GM23338 (cell line): Measurements from ENCODE around the gene GNAI1. TPM values are rescaled to one million over a fixed set of nuclear protein-coding genes. Genes with fewer than 3 reads are reported as not detected.

Source experiments
- ATAC-seq: fragments of 200-7000 bp; cut with Tn5 transposase; 3 replicates; pipeline ENCODE4 v1.9.1; 2020
- DNase-seq: peaks from one replicate; pipeline ENCODE4 v3.0.0-alpha.2; 2015; ENCODE audit warnings: low spot score
- H2AFZ ChIP-seq: fragments of 200-600 bp; sonication (generic); 2 replicates; pipeline ENCODE4 v1.8.0; 2016; ENCODE audit warnings: antibody characterized with exemption, mild to moderate bottlenecking, moderate library complexity
- H3F3A ChIP-seq: fragments of 200-600 bp; sonication (generic); replicated peaks from 2 replicates; pipeline ENCODE4 v1.8.0; 2017; ENCODE audit warnings: antibody characterized with exemption, mixed run types, low read depth
- H3K27ac ChIP-seq: fragments of 200-600 bp; sonication (generic); 2 replicates; pipeline ENCODE4 v1.6.1; 2016; ENCODE audit warnings: low read depth
- H3K27me3 ChIP-seq: fragments of 200-600 bp; sonication (generic); 2 replicates; pipeline ENCODE4 v1.8.0; 2016; ENCODE audit warnings: mild to moderate bottlenecking, mixed run types, moderate library complexity; ENCODE audit not compliant: insufficient read depth
- H3K36me3 ChIP-seq: fragments of 200-600 bp; sonication (generic); 2 replicates; pipeline ENCODE4 v1.8.0; 2016; ENCODE audit warnings: mild to moderate bottlenecking; ENCODE audit not compliant: insufficient read depth
- H3K4me1 ChIP-seq: fragments of 200-600 bp; sonication (generic); 2 replicates; pipeline ENCODE4 v1.8.0; 2016; ENCODE audit warnings: mild to moderate bottlenecking, moderate library complexity; ENCODE audit not compliant: insufficient read depth
- H3K4me2 ChIP-seq: fragments of 200-600 bp; sonication (generic); 2 replicates; pipeline ENCODE4 v1.7.1; 2017; ENCODE audit warnings: mixed run types
- H3K4me3 ChIP-seq: fragments of 200-600 bp; sonication (generic); 2 replicates; pipeline ENCODE4 v1.6.1; 2016; ENCODE audit warnings: mixed run types
- H3K79me2 ChIP-seq: fragments of 200-600 bp; sonication (generic); replicated peaks from 2 replicates; pipeline ENCODE4 v1.8.0; 2017; ENCODE audit warnings: mild to moderate bottlenecking; ENCODE audit not compliant: insufficient read depth
- H3K9me2 ChIP-seq: fragments of 200-600 bp; sonication (generic); 2 replicates; pipeline ENCODE4 v1.8.0; 2017; ENCODE audit not compliant: insufficient read depth
- H4K20me1 ChIP-seq: fragments of 200-600 bp; sonication (generic); replicated peaks from 2 replicates; pipeline ENCODE4 v1.8.0; 2017; ENCODE audit warnings: mild to moderate bottlenecking; ENCODE audit not compliant: insufficient read depth
- H3K27ac Mint-ChIP-seq: 2 replicates; pipeline ENCODE4 v1.8.0; 2020; ENCODE audit warnings: inconsistent platforms, mild to moderate bottlenecking, moderate library complexity, mixed read lengths
- H3K27me3 Mint-ChIP-seq: 3 replicates; pipeline ENCODE4 v1.8.0; 2022; ENCODE audit warnings: low read depth, mild to moderate bottlenecking, moderate library complexity, mixed read lengths, inconsistent platforms; ENCODE audit not compliant: insufficient read depth, poor library complexity
- H3K36me3 Mint-ChIP-seq: 3 replicates; pipeline ENCODE4 v1.8.0; 2021; ENCODE audit warnings: low read depth, mild to moderate bottlenecking, inconsistent platforms, moderate library complexity, mixed read lengths
- H3K4me1 Mint-ChIP-seq: 3 replicates; pipeline ENCODE4 v1.8.0; 2020; ENCODE audit warnings: mild to moderate bottlenecking, inconsistent platforms, mixed read lengths
- H3K4me3 Mint-ChIP-seq: 3 replicates; pipeline ENCODE4 v1.8.0; 2021; ENCODE audit warnings: moderate library complexity, mild to moderate bottlenecking, inconsistent platforms, mixed read lengths
- H3K9me3 Mint-ChIP-seq: 3 replicates; pipeline ENCODE4 v1.8.0; 2020; ENCODE audit warnings: moderate library complexity, mild to moderate bottlenecking, inconsistent platforms, mixed read lengths
- CREB1 ChIP-seq: fragments of 250-450 bp; sonication (Bioruptor Pico); IDR thresholded peaks from 2 replicates; pipeline ENCODE4 v1.5.0; 2020; ENCODE audit warnings: low read depth, mild to moderate bottlenecking, moderate library complexity
- EZH2 ChIP-seq: fragments of 200-600 bp; sonication (generic); IDR thresholded peaks from one replicate; pipeline ENCODE4 v1.8.0; 2017; ENCODE audit warnings: antibody characterized with exemption, mild to moderate bottlenecking, low read depth; ENCODE audit not compliant: unreplicated experiment
- EZH2phosphoT487 ChIP-seq: fragments of 200-600 bp; sonication (generic); IDR thresholded peaks from one replicate; pipeline ENCODE4 v1.8.1; 2018; ENCODE audit warnings: antibody characterized with exemption; ENCODE audit not compliant: unreplicated experiment
- JUNB ChIP-seq: IDR thresholded peaks from one replicate; pipeline ENCODE4 v1.6.1; 2016; ENCODE audit warnings: antibody characterized with exemption; ENCODE audit not compliant: unreplicated experiment
- NANOG ChIP-seq: IDR thresholded peaks from 2 replicates; pipeline ENCODE4 v1.6.1; 2016; ENCODE audit warnings: antibody characterized with exemption, borderline replicate concordance
- POLR2AphosphoS5 ChIP-seq: IDR thresholded peaks from 2 replicates; pipeline ENCODE4 v1.6.1; 2016; ENCODE audit warnings: antibody characterized with exemption, low read depth
- STAT1 ChIP-seq: IDR thresholded peaks from one replicate; pipeline ENCODE4 v1.6.1; 2016; ENCODE audit warnings: antibody characterized with exemption; ENCODE audit not compliant: unreplicated experiment
- ZNF114 ChIP-seq: fragments of 250-450 bp; sonication (Bioruptor Pico); IDR thresholded peaks from 2 replicates; pipeline ENCODE4 v1.5.0; 2020; ENCODE audit warnings: mild to moderate bottlenecking, moderate library complexity
- ZNF331 ChIP-seq: fragments of 250-450 bp; sonication (Bioruptor Pico); IDR thresholded peaks from 2 replicates; pipeline ENCODE4 v1.5.0; 2020; ENCODE audit warnings: low read depth, mild to moderate bottlenecking, moderate library complexity
- polyA plus RNA-seq: library from polyadenylated mRNA; unstranded; fragments of >200 nt; fragmentation: Nextera tagmentation; extraction: Ambion mirVana; gene quantifications from 2 replicates; pipeline ENCODE4 v1.2.1, GENCODE V29; 2016
- total RNA-seq: library from RNA; depleted of rRNA; stranded (reverse); fragments of >200 nt; shearing (Covaris generic); gene quantifications from 2 replicates; pipeline ENCODE4 v1.2.3, GENCODE V29; 2014
- TF ChIP-seq, protein P1 (sequence below): IDR thresholded peaks from one replicate; pipeline ENCODE4 v1.6.1; 2018; ENCODE audit warnings: antibody characterized with exemption; ENCODE audit not compliant: unreplicated experiment
- TF ChIP-seq, protein P2 (sequence below), 2 experiments: fragments of 200-600 bp in 1 of 2; sonication (generic) in 1 of 2; conservative IDR thresholded peaks; 2 replicates each; pipeline versions ENCODE4 v1.5.1 to v1.6.1; 2016 to 2017; ENCODE audit warnings: antibody characterized with exemption in 2 of 2, low read depth in 2 of 2, mild to moderate bottlenecking in 2 of 2, moderate library complexity in 1 of 2
- TF ChIP-seq, protein P3 (sequence below): IDR thresholded peaks from 2 replicates; pipeline ENCODE4 v1.6.1; 2016; ENCODE audit warnings: antibody characterized with exemption
- TF ChIP-seq, protein P4 (sequence below): fragments of 250-450 bp; sonication (Bioruptor Pico); IDR thresholded peaks from 2 replicates; pipeline ENCODE4 v1.5.0; 2020; ENCODE audit warnings: mild to moderate bottlenecking, moderate library complexity

GNAI1 gene
- total and polyA plus RNA-seq, 2 experiments from 2014 or later = 31.3 to 36.9 TPM

DNA sequence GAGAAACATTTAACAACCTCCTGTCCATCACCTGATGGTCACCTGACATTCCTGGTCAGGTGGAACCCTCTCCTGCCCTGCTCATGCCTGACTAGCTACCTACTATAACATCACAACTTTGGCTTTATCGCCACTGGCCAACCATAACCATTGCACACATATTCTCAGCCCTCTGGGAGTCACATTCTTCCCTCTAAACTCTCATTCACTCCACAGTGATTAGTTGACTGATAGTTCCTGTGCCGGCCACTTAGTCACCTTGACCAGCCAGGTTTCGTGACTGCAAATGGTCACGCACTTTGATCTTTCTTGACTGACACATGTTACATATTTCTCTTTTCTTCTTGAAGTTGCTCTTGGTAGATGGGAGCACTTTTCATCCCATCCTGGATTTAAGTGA, 50.1 kb downstream of the GNAI1 start:
- Mint-ChIP-seq H3K36me3 (peaks cover 7% of the 10 kb centered on the region; the same call in 2 of the 3 replicates), H3K4me3 (no peak overlapping the region; the same call in 2 of the 3 replicates), H3K9me3 (no peaks in the 10 kb centered on the region; the same call in 2 of the 3 replicates), H3K4me1 (peaks cover 81% of the 10 kb centered on the region), H3K27me3 (peaks cover 4% of the 10 kb centered on the region), H3K27ac (peak overlapping the region; percentile 29; the same call in 1 of the 2 replicates)
- DNase-seq (no peak), ATAC-seq (no peak)
- Histone ChIP-seq H3K27ac (no peak overlapping the region), H3K4me1 (peaks cover 62% of the 10 kb centered on the region), H3K4me3 (no peak overlapping the region), H3F3A (no peaks in the 10 kb centered on the region; the same call in 1 of the 2 replicates), H3K79me2 (peaks cover 69% of the 10 kb centered on the region), H2AFZ (no peak overlapping the region), H3K4me2 (peak overlapping the region; percentile 50; the same call in 1 of the 2 replicates), H3K9me2 (no peaks in the 10 kb centered on the region), H4K20me1 (no peaks in the 10 kb centered on the region), H3K27me3 (no peaks in the 10 kb centered on the region), H3K36me3 (no peaks in the 10 kb centered on the region)
- TF ChIP-seq, protein P1, sequence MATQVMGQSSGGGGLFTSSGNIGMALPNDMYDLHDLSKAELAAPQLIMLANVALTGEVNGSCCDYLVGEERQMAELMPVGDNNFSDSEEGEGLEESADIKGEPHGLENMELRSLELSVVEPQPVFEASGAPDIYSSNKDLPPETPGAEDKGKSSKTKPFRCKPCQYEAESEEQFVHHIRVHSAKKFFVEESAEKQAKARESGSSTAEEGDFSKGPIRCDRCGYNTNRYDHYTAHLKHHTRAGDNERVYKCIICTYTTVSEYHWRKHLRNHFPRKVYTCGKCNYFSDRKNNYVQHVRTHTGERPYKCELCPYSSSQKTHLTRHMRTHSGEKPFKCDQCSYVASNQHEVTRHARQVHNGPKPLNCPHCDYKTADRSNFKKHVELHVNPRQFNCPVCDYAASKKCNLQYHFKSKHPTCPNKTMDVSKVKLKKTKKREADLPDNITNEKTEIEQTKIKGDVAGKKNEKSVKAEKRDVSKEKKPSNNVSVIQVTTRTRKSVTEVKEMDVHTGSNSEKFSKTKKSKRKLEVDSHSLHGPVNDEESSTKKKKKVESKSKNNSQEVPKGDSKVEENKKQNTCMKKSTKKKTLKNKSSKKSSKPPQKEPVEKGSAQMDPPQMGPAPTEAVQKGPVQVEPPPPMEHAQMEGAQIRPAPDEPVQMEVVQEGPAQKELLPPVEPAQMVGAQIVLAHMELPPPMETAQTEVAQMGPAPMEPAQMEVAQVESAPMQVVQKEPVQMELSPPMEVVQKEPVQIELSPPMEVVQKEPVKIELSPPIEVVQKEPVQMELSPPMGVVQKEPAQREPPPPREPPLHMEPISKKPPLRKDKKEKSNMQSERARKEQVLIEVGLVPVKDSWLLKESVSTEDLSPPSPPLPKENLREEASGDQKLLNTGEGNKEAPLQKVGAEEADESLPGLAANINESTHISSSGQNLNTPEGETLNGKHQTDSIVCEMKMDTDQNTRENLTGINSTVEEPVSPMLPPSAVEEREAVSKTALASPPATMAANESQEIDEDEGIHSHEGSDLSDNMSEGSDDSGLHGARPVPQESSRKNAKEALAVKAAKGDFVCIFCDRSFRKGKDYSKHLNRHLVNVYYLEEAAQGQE = no peak
- TF ChIP-seq, protein P2, sequence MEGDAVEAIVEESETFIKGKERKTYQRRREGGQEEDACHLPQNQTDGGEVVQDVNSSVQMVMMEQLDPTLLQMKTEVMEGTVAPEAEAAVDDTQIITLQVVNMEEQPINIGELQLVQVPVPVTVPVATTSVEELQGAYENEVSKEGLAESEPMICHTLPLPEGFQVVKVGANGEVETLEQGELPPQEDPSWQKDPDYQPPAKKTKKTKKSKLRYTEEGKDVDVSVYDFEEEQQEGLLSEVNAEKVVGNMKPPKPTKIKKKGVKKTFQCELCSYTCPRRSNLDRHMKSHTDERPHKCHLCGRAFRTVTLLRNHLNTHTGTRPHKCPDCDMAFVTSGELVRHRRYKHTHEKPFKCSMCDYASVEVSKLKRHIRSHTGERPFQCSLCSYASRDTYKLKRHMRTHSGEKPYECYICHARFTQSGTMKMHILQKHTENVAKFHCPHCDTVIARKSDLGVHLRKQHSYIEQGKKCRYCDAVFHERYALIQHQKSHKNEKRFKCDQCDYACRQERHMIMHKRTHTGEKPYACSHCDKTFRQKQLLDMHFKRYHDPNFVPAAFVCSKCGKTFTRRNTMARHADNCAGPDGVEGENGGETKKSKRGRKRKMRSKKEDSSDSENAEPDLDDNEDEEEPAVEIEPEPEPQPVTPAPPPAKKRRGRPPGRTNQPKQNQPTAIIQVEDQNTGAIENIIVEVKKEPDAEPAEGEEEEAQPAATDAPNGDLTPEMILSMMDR (conservative IDR thresholded peaks at IDR 0.05; ENCODE audit: low read depth in 2 of 2) = no peak
- TF ChIP-seq CREB1 = no peak
- TF ChIP-seq JUNB = no peak
- no peak for TF ChIP-seq STAT1
- no peak for TF ChIP-seq NANOG
- TF ChIP-seq EZH2 = no peak
- TF ChIP-seq ZNF114 (CRISPR knock-in tag) = no peak
- no peak for TF ChIP-seq EZH2phosphoT487
- TF ChIP-seq, protein P3, sequence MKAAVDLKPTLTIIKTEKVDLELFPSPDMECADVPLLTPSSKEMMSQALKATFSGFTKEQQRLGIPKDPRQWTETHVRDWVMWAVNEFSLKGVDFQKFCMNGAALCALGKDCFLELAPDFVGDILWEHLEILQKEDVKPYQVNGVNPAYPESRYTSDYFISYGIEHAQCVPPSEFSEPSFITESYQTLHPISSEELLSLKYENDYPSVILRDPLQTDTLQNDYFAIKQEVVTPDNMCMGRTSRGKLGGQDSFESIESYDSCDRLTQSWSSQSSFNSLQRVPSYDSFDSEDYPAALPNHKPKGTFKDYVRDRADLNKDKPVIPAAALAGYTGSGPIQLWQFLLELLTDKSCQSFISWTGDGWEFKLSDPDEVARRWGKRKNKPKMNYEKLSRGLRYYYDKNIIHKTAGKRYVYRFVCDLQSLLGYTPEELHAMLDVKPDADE = no peak
- no peak for TF ChIP-seq ZNF331
- TF ChIP-seq, protein P4, sequence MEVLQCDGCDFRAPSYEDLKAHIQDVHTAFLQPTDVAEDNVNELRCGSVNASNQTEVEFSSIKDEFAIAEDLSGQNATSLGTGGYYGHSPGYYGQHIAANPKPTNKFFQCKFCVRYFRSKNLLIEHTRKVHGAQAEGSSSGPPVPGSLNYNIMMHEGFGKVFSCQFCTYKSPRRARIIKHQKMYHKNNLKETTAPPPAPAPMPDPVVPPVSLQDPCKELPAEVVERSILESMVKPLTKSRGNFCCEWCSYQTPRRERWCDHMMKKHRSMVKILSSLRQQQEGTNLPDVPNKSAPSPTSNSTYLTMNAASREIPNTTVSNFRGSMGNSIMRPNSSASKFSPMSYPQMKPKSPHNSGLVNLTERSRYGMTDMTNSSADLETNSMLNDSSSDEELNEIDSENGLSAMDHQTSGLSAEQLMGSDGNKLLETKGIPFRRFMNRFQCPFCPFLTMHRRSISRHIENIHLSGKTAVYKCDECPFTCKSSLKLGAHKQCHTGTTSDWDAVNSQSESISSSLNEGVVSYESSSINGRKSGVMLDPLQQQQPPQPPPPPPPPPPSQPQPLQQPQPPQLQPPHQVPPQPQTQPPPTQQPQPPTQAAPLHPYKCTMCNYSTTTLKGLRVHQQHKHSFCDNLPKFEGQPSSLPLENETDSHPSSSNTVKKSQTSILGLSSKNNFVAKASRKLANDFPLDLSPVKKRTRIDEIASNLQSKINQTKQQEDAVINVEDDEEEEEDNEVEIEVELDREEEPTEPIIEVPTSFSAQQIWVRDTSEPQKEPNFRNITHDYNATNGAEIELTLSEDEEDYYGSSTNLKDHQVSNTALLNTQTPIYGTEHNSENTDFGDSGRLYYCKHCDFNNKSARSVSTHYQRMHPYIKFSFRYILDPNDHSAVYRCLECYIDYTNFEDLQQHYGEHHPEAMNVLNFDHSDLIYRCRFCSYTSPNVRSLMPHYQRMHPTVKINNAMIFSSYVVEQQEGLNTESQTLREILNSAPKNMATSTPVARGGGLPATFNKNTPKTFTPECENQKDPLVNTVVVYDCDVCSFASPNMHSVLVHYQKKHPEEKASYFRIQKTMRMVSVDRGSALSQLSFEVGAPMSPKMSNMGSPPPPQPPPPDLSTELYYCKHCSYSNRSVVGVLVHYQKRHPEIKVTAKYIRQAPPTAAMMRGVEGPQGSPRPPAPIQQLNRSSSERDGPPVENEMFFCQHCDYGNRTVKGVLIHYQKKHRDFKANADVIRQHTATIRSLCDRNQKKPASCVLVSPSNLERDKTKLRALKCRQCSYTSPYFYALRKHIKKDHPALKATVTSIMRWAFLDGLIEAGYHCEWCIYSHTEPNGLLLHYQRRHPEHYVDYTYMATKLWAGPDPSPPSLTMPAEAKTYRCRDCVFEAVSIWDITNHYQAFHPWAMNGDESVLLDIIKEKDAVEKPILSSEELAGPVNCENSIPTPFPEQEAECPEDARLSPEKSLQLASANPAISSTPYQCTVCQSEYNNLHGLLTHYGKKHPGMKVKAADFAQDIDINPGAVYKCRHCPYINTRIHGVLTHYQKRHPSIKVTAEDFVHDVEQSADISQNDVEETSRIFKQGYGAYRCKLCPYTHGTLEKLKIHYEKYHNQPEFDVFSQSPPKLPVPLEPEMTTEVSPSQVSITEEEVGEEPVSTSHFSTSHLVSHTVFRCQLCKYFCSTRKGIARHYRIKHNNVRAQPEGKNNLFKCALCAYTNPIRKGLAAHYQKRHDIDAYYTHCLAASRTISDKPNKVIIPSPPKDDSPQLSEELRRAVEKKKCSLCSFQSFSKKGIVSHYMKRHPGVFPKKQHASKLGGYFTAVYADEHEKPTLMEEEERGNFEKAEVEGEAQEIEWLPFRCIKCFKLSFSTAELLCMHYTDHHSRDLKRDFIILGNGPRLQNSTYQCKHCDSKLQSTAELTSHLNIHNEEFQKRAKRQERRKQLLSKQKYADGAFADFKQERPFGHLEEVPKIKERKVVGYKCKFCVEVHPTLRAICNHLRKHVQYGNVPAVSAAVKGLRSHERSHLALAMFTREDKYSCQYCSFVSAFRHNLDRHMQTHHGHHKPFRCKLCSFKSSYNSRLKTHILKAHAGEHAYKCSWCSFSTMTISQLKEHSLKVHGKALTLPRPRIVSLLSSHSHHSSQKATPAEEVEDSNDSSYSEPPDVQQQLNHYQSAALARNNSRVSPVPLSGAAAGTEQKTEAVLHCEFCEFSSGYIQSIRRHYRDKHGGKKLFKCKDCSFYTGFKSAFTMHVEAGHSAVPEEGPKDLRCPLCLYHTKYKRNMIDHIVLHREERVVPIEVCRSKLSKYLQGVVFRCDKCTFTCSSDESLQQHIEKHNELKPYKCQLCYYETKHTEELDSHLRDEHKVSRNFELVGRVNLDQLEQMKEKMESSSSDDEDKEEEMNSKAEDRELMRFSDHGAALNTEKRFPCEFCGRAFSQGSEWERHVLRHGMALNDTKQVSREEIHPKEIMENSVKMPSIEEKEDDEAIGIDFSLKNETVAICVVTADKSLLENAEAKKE (CRISPR knock-in tag) = no peak
- TF ChIP-seq POLR2AphosphoS5 = no peak
